HL-60 (cell line): Measurements from ENCODE around the gene SNTB2.

ENCODE experiments used
- DNase-seq, 2 experiments: peaks; one replicate each; pipeline ENCODE4 v3.0.0-alpha.2; 2010 to 2020; ENCODE audit warnings: low read depth in 1 of 2, low spot score in 1 of 2
- H3K27ac ChIP-seq: fragments of 250-450 bp; sonication (Bioruptor Pico); replicated peaks from 2 replicates; pipeline ENCODE4 v1.5.1; 2020; ENCODE audit warnings: mild to moderate bottlenecking, moderate library complexity
- H3K27me3 ChIP-seq: fragments of 250-450 bp; sonication (Bioruptor Pico); 2 replicates; pipeline ENCODE4 v1.5.1; 2021; ENCODE audit warnings: mild to moderate bottlenecking, moderate library complexity; ENCODE audit not compliant: insufficient read depth, poor library complexity, severe bottlenecking
- H3K4me3 ChIP-seq: replicated peaks from 2 replicates; pipeline ENCODE4 v1.5.1; 2011; ENCODE audit warnings: mild to moderate bottlenecking, control low read depth, low read length; ENCODE audit not compliant: insufficient read depth
- CTCF ChIP-seq: IDR thresholded peaks from one replicate; pipeline ENCODE4 v1.5.1; 2011; ENCODE audit warnings: low read length, control low read depth, inconsistent platforms; ENCODE audit not compliant: insufficient read depth
- GABPA ChIP-seq: IDR thresholded peaks from 2 replicates; pipeline ENCODE4 v1.6.1; 2012; ENCODE audit warnings: low read depth
- POLR2AphosphoS5 ChIP-seq: IDR thresholded peaks from 2 replicates; pipeline ENCODE4 v1.6.1; 2012; ENCODE audit warnings: low read depth
- REST ChIP-seq: IDR thresholded peaks from 2 replicates; pipeline ENCODE4 v1.6.1; 2012; ENCODE audit warnings: low read depth; ENCODE audit not compliant: insufficient replicate concordance
- SPI1 ChIP-seq: IDR thresholded peaks from 2 replicates; pipeline ENCODE4 v1.6.1; 2012; ENCODE audit warnings: low read depth, mild to moderate bottlenecking, borderline replicate concordance

Gene SNTB2

GRCh38 chr16:69171325-69172084, 15.5 kb upstream of the SNTB2 start:
- no peak for DNase-seq
- Histone ChIP-seq H3K27me3 (no peaks in the 10 kb centered on the region), H3K27ac (no peak overlapping the region), H3K4me3 (no peak overlapping the region)
- TF ChIP-seq POLR2AphosphoS5 (no peak), REST (no peak), SPI1 (no peak)

DNA sequence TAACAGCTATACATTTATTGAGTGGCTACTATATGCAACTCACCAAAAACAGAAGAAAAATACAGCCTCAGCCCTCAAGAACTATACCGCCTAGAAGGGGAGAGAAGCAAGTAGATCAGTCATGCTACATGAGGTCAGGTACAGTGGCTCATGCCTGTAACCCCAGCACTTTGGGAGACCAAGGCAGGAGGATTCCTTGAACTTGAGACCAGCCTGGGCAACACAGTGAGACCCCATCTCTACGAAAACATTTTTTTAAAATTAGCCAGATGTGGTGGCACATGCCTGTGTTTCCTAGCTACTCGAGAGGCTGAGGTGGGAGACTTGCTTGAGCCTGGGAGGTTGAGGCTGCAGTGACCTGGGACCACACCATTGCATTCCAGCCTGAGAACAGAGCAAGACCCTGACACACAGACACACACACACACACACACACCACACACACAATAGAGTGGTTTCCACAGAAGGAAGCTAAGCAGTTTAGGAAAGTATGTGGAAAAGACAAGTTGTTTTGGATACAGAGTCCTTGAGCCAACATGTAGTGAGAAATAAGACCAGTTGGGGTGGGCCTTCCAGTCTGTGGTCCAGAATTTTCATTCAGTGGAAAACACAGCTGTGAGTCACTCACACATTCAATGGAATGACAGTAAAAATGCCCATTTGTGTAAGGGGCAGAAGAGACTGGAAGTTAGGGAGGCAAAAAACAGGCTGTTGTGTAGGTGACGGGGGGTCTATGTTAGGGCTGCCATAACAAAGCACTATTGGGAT, 10.7 kb upstream of the SNTB2 start:
- no peak for DNase-seq
- Histone ChIP-seq H3K27me3 (no peaks in the 10 kb centered on the region), H3K4me3 (no peak overlapping the region), H3K27ac (no peak overlapping the region)
- TF ChIP-seq SPI1 (no peak), CTCF (no peak), GABPA (no peak), POLR2AphosphoS5 (no peak), REST (no peak)

DNA sequence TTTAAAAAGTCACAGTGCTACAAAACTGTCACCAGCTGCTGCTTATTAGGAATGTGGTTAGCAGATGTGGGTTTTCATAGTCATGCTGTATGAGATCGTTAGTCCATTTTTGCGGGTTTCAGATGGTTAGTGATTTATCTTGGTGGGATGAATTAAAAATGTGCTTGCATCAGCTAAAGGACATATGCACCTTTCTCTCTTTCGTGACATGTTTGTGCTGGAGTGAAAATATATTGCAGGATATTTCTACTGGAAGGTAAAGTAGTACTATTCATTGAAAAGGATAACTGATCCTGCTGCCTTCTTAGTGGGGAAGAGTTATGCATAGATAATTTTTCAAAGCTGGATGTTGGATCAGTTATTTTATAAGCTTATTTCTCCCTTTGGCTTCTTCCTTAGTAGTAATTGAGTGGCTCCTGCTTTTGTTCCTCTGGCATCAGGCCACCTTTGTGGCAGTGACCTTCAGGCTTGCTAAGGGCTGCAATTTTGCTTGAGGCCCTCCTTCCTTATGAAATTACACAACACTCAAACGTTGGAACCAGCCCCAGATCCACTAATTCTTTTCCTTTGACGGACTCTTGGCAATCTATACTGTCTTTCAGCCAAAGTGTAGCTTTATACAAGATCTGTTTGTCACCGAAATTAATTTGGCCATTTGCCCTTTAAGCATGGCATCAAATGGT, 7.5 kb upstream of the SNTB2 start:
- DNase-seq, result peak; percentile 18 to 38
- Histone ChIP-seq H3K27me3 (no peaks in the 10 kb centered on the region), H3K4me3 (no peak overlapping the region), H3K27ac (no peak overlapping the region)
- TF ChIP-seq POLR2AphosphoS5 (no peak), SPI1 (no peak), GABPA (no peak), REST (no peak), CTCF (no peak)
